HFFc6 (cell line): ENCODE results near the gene CHKB. TPM values are rescaled to one million over a fixed set of nuclear protein-coding genes. Genes with fewer than 3 reads are reported as not detected.

ENCODE experiments used
- DNase-seq: peaks from one replicate; pipeline ENCODE4 v3.0.0-alpha.2; 2018
- H3K27ac Mint-ChIP-seq: 2 replicates; pipeline ENCODE4 v1.8.0; 2020; ENCODE audit warnings: mild to moderate bottlenecking, mixed read lengths
- H3K27me3 Mint-ChIP-seq: 2 replicates; pipeline ENCODE4 v1.8.0; 2021; ENCODE audit warnings: mild to moderate bottlenecking, moderate library complexity, mixed read lengths; ENCODE audit not compliant: insufficient read depth
- H3K36me3 Mint-ChIP-seq: 2 replicates; pipeline ENCODE4 v1.8.0; 2021; ENCODE audit warnings: low read depth, mixed read lengths
- H3K4me1 Mint-ChIP-seq: 2 replicates; pipeline ENCODE4 v1.8.0; 2020; ENCODE audit warnings: low read depth, mixed read lengths
- H3K4me3 Mint-ChIP-seq: 2 replicates; pipeline ENCODE4 v1.8.0; 2020; ENCODE audit warnings: mild to moderate bottlenecking, moderate library complexity, mixed read lengths
- H3K9me3 Mint-ChIP-seq: 2 replicates; pipeline ENCODE4 v1.8.0; 2020; ENCODE audit warnings: mild to moderate bottlenecking, mixed read lengths
- CTCF ChIP-seq: fragments of 200-600 bp; sonication (generic); IDR thresholded peaks from 2 replicates; pipeline ENCODE4 v1.5.0; 2021; ENCODE audit warnings: antibody characterized with exemption, mild to moderate bottlenecking
- total RNA-seq, 6 experiments: library from RNA; stranded (reverse); fragmentation: NEBNext Ultra II Directional; extraction: Animal tissue kit (Norgen Biotek cat#: 25700); gene quantifications; 2 replicates in 1 of 6; 3 replicates in 5 of 6; pipeline ENCODE4 v1.2.3, GENCODE V29; 2021

Gene CHKB
- total RNA-seq, 6 experiments from 2014 or later = 21.1 to 26.2 (median 25.2) TPM

GRCh38 chr22:50571264-50572175 is 11.1 kb downstream of the CHKB start:
- Mint-ChIP-seq H3K4me1 (no peaks in the 10 kb centered on the region), H3K27ac (no peak overlapping the region), H3K27me3 (peaks cover 8% of the 10 kb centered on the region), H3K9me3 (no peaks in the 10 kb centered on the region), H3K4me3 (no peak overlapping the region), H3K36me3 (no peaks in the 10 kb centered on the region)
- DNase-seq = no peak
- no peak for TF ChIP-seq CTCF

GRCh38 chr22:50570861-50571260 is 11.8 kb downstream of the CHKB start:
- DNase-seq = no peak
- no peak overlapping the region for H3K27ac Mint-ChIP-seq
- H3K4me3 Mint-ChIP-seq = no peak overlapping the region
- H3K4me1 Mint-ChIP-seq = no peaks in the 10 kb centered on the region
- no peaks in the 10 kb centered on the region for H3K36me3 Mint-ChIP-seq
- H3K9me3 Mint-ChIP-seq = no peaks in the 10 kb centered on the region
- TF ChIP-seq CTCF = no peak
- H3K27me3 Mint-ChIP-seq = peaks cover 8% of the 10 kb centered on the region

- H3K4me3 Mint-ChIP-seq = no peak overlapping the region
- TF ChIP-seq CTCF = no peak
- no peaks in the 10 kb centered on the region for H3K4me1 Mint-ChIP-seq
- no peak for DNase-seq
- no peaks in the 10 kb centered on the region for H3K9me3 Mint-ChIP-seq
- H3K27ac Mint-ChIP-seq = no peak overlapping the region
- peaks cover 10% of the 10 kb centered on the region for H3K27me3 Mint-ChIP-seq
- H3K36me3 Mint-ChIP-seq = no peaks in the 10 kb centered on the region
These were observed 12.6 kb downstream of the CHKB start for GRCh38 chr22:50569896-50570535.

GRCh38 chr22:50569041-50569459 is 13.6 kb downstream of the CHKB start:
- Mint-ChIP-seq H3K36me3 (no peaks in the 10 kb centered on the region), H3K4me3 (no peak overlapping the region), H3K9me3 (no peaks in the 10 kb centered on the region), H3K27ac (no peak overlapping the region), H3K27me3 (peaks cover 9% of the 10 kb centered on the region), H3K4me1 (no peaks in the 10 kb centered on the region)
- TF ChIP-seq CTCF = no peak
- DNase-seq = no peak

DNA sequence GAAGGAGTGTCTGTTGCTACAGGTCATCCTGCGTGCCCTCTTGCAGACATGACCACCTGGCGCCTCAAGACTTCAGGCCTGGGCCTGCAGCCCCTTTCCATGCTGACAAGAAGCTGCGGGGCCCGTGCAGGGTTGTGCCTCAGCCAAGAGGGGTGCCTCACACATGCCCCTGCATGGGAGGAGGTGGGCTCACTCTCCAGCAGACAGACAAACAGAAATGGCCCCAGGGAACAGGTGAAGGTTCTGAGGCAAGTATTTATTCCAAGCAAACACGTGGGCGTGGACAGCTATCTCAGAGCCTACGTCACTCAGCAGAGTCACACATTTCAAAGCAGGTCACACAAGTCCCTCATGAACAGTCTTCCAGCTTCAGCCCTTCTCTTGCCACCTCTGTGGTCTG is 14.0 kb downstream of the CHKB start:
- TF ChIP-seq CTCF = no peak
- H3K27me3 Mint-ChIP-seq = peaks cover 9% of the 10 kb centered on the region
- no peak overlapping the region for H3K27ac Mint-ChIP-seq
- no peaks in the 10 kb centered on the region for H3K9me3 Mint-ChIP-seq
- peaks cover under 1% of the 10 kb centered on the region; the same call in 1 of the 2 replicates for H3K4me1 Mint-ChIP-seq
- no peaks in the 10 kb centered on the region for H3K36me3 Mint-ChIP-seq
- no peak for DNase-seq
- no peak overlapping the region for H3K4me3 Mint-ChIP-seq
